ENCODE data around the gene ANGPTL8.

- TF ChIP-seq, protein P1, sequence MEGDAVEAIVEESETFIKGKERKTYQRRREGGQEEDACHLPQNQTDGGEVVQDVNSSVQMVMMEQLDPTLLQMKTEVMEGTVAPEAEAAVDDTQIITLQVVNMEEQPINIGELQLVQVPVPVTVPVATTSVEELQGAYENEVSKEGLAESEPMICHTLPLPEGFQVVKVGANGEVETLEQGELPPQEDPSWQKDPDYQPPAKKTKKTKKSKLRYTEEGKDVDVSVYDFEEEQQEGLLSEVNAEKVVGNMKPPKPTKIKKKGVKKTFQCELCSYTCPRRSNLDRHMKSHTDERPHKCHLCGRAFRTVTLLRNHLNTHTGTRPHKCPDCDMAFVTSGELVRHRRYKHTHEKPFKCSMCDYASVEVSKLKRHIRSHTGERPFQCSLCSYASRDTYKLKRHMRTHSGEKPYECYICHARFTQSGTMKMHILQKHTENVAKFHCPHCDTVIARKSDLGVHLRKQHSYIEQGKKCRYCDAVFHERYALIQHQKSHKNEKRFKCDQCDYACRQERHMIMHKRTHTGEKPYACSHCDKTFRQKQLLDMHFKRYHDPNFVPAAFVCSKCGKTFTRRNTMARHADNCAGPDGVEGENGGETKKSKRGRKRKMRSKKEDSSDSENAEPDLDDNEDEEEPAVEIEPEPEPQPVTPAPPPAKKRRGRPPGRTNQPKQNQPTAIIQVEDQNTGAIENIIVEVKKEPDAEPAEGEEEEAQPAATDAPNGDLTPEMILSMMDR (IDR thresholded peaks at IDR 0.05): no peak
- TF ChIP-seq POLR2A (IDR thresholded peaks at IDR 0.05) (no peak), EP300 (IDR thresholded peaks at IDR 0.05) (peak in 1 of 4 donors; percentile 62)
Observed at GRCh38 chr19:11247391-11247790, 8.0 kb downstream of the ANGPTL8 start.
